Ammon's horn (tissue), 1 donor: ENCODE data around the gene SPEF1.
"Not testable (repeated sequence)": the region's sequence is repeated elsewhere in the genome, so short reads cannot be mapped to it uniquely, and the experiment has no call there.

ENCODE experiments used
- DNase-seq: peaks from one replicate; pipeline ENCODE4 v3.0.0-alpha.2; 2016; ENCODE audit warnings: low spot score

The SPEF1 gene

DNA sequence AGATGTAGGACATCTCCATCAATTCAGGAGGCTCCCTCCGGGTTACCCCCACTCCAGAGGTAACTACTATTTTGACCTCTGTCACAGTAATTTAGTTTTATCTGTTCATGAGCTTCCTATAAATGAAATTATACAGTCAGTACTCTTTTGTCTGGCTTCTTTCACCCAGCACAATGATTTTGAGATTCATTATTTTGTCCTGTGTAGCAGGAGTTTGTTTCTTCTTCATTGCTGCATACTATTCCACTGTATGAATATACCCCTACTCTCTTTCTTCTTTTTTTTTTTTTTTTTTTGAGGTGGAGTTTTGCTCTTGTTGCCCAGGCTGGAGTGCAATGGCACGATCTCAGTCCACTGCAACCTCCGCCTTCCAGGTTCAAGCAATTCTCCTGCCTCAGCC lies 27.3 kb upstream of the SPEF1 start:
- DNase-seq: no peak

- DNase-seq: no peak
These were observed 23.5 kb upstream of the SPEF1 start for GRCh38 chr20:3804781-3805180.

GRCh38 chr20:3804254-3804751 lies 23.1 kb upstream of the SPEF1 start:
- DNase-seq: no peak

- DNase-seq: no peak
These were observed 22.6 kb upstream of the SPEF1 start for GRCh38 chr20:3803854-3804253.

GRCh38 chr20:3803289-3803688 lies 22.0 kb upstream of the SPEF1 start:
- DNase-seq: no peak

- DNase-seq: no peak
These were observed 21.4 kb upstream of the SPEF1 start for GRCh38 chr20:3802524-3803239.

- no peak for DNase-seq
These were observed 20.6 kb upstream of the SPEF1 start for GRCh38 chr20:3801846-3802245.

- DNase-seq: no peak
These were observed 20.1 kb upstream of the SPEF1 start for GRCh38 chr20:3801299-3801698.

DNA sequence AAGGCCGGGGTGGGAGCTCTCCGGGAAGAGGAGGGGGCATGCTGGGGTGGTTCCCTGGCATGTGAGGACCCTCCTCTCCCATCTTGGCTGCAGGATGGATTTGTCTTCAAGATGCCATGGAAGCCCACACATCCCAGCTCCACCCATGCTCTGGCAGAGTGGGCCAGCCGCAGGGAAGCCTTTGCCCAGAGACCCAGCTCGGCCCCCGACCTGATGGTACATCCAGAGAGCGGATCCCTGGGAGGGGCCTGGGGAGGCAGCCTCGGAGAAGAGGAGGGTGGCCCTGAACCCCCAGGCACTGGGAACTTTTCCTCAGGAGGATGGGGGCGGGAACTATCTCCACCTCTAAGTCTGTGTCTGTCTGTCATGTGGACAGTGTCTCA lies 19.6 kb upstream of the SPEF1 start:
- no peak for DNase-seq

- no peak for DNase-seq
These were observed 19.1 kb upstream of the SPEF1 start for GRCh38 chr20:3800256-3800877.

DNA sequence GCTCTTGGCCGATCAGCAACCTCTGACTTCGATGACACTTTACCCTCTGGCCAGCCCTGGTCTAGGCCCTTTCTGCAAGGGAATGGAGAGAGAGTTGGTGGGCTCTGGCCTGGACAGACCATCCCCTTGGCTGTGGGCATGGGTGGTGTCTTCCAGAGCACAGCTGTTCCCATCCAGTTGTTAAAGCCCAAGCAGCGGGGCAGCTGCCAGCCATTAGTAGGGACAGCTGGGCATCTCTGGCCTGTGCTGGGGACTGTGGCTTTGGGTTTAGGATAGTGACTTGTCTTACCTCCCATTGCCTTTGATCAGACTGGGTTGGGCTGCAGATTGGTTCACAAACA lies 17.6 kb upstream of the SPEF1 start:
- no peak for DNase-seq

DNA sequence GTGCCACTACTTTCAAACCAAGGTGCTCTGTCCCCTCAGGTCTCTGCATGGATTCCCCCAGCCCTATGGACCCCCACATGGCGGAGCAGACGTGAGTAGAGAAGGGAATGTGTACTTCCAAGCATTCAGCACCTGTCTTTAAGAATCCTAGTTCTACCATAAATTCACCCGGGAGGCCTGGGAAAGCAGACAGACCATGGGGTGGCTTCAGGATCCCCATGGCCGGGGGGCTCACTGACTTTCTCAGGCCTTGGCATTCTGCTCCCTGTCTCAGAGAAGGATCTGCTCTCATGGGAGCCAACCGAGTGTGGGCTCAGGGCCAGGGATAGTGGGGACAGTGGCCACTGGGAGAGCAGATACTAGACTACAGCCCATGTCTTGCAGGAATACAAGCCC lies 17.1 kb upstream of the SPEF1 start:
- no peak for DNase-seq

DNA sequence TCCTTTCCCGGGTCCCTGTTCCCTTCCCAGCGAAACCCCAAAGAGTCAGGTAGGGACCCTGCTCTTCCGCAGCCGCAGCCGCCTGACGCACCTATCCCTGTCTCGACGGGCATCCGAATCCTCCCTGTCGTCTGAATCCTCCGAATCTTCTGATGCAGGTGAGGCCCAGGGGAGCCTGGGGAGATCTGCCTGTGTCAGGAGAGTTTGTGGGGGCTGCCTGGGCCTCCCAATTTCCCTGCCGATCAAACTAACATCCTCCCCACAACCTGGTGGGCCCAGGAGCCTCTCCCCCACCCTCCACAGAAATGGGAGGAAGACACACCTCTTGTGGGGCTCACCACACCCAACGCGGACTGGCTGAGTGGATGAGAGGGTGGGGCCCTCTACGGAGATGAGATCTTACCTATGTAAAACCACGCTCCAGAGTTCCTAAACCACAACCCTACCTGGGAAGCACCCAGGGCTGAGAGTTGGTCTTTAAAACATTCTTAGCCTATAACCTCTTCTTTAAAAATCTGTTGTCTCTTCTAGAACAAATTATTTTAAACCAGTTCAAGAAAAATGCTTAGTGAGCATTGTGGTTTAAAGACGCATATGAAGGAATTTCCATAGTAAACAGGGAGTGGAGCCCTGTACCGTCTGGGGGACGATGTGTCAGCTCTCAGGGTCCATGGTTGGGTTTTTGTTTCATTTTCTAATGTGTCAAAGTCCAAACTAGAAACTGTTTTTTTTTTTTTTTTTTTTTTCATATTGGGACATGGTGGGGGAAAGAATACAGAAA lies 16.5 kb upstream of the SPEF1 start:
- DNase-seq: no peak

GRCh38 chr20:3797226-3797545 lies 15.9 kb upstream of the SPEF1 start:
- no peak for DNase-seq

- DNase-seq: no peak
These were observed 15.4 kb upstream of the SPEF1 start for GRCh38 chr20:3796477-3797225.

DNA sequence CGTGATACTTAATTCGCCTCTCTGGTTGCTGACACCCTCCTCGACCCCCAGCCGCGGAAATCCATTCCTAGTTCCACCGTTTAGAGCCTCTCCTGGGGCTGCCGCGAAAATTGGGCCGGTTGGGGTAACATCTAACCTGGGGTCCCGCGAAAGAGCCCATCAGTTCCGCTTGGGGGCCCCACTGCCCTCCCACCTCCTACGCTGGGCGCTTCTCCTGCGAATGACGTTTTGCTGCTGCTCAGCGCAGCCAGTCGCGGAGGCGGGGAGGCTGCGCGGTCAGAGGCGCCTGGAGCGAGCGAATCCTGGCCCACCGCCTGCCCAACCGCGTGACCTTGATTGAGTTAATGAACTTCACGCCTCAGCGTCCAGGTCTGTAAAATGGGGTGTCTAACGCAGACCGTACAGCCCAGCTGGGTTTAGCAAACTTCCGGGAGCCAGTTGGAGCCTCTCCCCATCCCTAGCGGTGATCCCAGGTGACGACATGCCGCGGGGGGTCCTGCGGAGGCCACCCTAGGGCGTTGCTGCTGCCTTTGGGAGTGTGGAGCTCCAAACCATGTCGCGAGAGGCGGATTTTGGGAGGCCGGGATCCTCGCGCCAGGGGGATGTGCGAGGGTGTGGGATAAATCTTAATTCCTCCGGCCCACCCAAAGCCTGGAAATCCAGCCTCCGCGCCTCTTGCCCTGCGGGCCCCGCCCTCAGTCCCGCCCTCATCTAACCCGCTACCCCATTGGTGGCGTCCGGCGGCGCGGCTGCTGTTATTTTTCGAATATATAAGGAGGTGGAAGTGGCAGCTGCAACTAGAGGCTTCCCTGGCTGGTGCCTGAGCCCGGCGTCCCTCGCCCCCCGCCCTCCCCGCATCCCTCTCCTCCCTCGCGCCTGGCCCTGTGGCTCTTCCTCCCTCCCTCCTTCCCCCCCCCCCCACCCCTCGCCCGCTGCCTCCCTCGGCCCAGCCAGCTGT lies 14.5 kb upstream of the SPEF1 start, which contains the start of gene CDC25B:
Gene CDC25B (plus strand): TSS at position 800 of the 958 bp plus-strand sequence. CDS start 222 bp downstream, outside the sequence.
- DNase-seq: peak; percentile 96

GRCh38 chr20:3794701-3795420 lies 13.6 kb upstream of the SPEF1 start:
- DNase-seq: no peak

GRCh38 chr20:3794168-3794567 lies 12.9 kb upstream of the SPEF1 start:
- not testable (repeated sequence) for DNase-seq

GRCh38 chr20:3789201-3789600 lies 8.0 kb upstream of the SPEF1 start:
- DNase-seq: not testable (repeated sequence)

DNA sequence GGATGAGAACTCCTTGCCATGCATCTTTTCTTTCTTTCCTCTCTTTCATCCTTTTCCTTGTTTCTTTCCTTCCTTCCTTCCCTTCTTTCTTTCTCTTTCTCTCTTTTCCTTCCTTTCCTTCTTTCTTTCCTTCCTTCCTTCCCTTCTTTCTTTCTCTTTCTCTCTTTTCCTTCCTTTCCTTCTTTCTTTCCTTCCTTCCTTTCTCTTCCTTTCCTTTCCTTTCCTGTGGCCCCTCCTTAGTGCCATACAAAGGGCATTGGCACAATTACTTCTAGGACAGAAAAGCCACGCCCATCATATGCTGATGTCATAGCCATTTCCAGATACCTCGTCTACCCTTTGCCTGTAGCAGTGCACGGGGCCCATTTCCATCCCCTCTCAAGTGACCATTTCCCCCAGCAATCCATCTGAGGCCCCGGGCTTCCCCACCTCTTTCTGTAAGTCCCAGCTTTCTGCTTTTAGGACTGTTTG lies 7.5 kb upstream of the SPEF1 start:
- no peak for DNase-seq
